HG02759 (cell line): Measurements from ENCODE around the gene OPA3.

Experiments
- ATAC-seq: cut with Tn5 transposase; IDR thresholded peaks from one replicate; pipeline ENCODE4 v1.9.1; 2021; ENCODE audit warnings: mild to moderate bottlenecking, moderate library complexity; ENCODE audit not compliant: unreplicated experiment

The OPA3 gene

DNA sequence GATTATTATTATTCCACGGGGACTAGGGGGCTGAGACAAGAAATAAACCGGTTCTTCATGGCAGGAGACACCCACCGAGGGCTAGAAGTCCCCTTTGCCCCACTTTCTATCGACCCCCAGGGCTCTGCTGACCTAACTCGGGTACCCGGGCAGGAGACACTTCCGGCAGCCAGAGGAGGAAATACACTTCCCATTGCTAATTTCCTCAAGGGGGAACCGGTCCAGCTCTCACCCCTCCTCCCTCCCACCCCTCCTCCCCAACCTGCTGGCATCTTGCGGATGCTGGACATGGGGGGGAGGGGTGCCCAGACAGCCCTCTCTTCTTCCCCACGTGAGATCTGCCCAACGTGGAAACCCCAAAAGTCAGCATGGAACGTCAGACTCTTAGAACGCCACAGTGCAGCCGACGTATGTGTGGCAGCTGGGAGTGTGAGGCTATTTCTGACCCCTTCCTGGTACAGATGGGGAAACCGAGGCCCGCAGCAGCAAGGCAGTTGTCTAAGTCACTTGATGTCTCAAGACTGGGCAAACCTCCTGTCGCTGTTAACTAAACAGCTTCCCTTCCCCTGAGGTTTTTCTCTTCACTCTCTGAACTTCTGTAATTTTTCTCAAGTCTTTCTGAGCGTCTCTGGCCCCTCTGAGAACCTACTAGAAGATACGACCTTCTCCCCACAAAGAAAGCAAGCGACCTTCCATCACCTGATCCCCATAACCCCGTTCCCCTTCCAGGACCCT, 13.8 kb upstream of the OPA3 start:
- ATAC-seq, result no peak

DNA sequence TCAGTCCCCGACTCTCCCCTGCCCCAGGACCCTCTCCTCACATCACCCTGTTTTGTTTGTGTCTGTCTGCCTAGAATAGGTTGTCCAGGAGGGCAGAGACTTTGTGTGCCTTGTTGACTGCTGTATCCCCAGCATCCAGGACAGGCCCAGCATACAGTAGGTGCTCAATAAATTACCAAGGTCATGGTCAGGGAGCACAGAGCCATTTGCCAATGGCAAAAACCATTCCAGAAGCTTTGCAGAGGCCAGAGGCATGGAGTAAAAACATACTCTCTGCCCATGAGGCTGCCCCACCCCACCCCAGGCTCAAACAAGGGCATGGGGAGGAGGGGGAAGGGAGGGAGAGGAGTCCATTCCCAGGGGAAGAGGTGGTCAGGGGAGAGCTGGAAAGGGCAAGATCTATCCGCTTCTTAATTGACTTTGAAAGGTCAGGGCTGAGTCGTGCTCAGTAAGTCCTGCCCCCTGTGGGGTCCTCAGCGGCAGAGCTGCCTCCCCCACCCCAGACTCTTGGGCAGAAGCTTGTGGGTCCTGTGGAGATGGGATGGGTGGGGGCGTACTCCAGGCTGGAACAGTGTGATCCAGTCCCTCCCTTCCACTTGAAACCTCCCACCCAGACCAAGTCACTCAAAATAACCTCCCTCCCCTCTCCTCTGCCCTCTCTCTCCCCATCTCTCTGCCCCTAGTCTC, 13.0 kb upstream of the OPA3 start:
- no peak for ATAC-seq

DNA sequence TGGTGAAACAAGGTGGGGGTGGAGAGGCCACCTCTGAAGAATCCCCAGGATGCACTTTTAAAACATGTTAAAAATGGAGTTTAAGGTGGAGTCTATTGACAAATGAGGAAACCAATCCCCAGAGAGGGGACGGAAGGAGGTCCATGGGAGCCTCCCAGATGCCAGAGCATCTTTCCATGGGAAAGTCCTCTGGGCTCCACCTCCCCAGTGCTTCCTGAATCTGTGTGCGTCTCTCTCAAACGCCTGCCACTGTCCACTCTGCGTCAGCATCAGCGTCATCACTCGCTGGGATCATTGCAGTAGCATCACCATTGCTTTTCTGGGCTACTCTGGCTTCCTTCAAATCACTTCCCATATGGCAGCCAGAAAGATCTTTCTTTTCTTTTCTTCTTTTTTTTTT, 11.2 kb upstream of the OPA3 start:
- no peak for ATAC-seq

DNA sequence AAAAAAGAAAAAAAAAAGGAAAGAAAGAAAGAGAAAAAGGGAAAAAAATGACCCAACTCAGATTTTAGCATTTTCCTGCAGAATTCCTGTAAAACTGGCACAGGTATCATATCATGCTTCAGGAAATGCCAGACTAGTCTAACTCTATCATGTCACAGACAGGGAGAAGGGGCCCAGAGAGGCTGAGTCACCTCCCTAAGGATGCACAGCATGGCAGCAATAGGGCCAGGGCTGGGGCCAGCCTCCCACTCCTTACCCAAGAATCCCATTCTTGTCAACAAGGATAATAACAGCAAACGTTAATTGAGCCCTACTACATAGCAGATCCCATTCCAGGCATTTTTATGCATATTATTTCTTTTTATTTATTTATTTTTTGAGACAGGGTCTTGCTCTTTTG, 8.9 kb upstream of the OPA3 start:
- ATAC-seq, result no peak

DNA sequence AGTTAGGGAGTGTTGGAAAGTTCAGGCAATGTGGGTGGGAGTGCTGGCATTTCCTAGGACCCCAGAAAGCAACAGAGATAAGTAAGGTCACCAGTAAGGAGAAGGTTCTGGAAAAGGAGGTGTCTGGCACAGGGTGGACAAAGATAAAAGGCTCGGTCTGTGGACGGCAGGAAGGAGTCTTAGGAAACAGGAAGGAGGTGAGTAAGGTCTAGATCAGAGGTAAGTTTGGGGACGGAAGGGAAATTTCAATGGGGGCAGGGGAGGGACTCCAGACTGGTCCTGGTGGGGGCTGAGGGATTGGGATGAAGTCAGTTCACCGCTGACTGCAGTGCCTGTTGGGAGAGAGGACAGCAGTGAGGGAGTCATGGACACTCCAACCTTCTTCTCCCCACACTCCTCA, 7.8 kb upstream of the OPA3 start:
- no peak for ATAC-seq

DNA sequence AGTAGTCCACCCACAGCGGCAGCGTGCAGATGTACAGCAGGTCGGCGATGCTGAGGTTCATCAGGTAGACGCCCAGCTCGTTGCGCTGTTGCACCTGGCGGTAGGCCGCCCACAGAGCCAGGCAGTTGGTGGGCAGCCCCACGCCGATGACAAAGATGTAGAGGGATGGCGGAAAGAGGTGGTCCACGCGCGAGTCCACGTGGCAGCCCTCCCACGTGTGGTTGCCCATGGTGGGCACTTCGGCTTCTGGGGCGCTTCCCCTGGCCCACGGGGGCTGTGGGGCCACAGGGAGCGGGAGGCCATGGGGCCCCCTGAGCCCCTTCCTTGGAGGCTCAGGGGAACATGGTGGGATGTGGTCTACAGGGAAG, 7.0 kb upstream of the OPA3 start:
- no peak for ATAC-seq

DNA sequence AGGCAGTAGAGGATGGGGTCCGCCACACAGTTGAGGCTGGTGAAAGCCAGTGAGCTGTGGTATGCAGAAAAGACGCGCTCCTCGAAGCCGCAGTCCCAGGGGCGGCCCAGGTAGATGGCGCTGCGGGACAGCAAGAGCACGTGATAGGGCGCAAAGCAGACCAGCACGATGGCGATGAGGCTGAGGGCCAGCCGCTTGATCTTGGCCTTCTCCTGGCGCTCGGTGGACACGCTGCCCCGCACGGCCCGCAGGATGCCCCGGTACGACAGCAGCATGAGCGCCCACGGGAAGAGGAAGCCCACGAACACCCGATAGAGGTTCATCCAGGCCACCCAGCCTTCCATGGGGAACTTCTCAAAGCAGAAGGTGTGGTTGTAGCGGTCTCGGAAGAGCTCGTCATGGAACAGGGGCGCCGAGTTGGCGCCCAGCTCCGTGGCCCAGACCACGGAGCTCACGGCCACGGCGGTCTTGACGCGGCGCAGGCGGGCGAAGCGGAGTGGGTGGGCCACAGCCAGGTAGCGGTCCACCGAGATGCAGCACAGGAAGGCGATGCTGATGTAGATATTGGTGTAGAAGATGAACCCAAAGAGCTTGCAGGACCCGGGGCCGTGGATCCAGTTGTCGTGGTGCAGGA, 6.5 kb upstream of the OPA3 start:
- no peak for ATAC-seq

DNA sequence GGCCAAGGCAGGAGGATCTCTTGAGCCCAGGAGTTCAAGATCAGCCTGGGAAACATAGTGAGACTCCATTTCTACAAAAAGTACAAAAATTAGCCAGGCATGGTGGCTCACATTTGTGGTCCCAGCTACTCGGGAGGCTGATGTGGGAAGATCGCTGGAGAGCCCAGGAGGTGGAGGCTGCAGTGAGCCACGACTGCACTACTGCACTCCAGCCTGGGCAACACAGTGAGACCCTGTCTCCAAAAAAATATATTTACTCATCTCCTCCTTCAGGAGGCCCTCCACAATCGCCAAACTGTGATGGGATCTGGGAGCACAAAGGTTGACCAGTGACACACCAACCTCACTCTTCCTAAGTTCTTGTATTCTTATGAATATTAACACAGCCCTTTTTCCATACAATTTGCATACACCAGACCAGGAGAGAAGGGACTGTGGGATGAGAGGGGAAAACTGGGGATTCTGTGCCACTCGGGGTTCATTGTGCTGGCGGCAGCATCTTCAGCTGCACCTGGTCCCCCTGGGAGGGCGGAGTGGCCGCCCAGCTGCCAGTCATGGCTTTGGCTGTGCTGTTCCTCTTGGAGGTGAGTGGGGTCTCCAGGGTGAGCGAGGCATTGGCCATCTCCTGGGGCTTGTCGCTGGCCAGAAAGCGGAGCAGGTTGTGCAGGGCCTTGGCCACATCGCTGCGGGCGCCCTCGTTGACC, 5.8 kb upstream of the OPA3 start:
- ATAC-seq, result no peak

DNA sequence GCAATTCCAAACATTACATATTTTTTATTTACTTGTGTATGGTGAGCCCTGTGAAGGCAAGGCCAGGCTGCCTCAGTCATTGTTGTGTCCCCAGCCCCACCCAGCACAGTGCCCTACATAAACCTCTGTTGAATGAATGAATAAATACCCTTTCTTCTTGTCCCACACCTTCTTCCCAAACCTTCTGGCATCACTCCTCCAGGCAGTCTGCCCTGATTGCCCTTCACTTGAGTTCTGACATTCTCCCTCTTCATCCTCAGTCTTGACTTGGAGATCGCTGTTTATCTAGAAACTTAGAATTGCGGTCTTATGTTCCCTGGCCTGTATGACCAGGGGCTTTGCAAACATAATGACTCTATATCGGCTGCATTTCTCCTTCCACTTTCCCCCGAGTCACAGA, 5.2 kb upstream of the OPA3 start:
- ATAC-seq, result no peak

DNA sequence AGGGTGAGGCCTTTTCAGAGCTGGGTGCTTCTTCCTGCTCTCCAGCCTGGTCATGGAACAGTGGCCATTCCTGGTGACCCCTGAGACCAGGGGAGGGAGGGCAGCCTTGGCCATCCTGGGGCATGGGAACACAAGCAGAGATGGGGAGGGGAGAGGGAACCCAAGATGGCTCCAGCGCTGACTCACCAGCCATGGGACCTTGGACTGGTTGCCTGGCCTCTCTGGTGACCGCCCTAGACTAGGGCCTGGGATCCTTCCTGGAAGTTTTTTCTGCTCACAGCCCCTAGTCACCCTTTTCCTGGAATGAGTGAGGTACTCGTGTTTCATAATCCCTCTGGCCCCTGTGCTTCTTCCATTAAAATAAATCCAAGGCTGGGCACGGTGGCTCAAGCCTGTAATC, 3.3 kb upstream of the OPA3 start:
- ATAC-seq, result no peak

DNA sequence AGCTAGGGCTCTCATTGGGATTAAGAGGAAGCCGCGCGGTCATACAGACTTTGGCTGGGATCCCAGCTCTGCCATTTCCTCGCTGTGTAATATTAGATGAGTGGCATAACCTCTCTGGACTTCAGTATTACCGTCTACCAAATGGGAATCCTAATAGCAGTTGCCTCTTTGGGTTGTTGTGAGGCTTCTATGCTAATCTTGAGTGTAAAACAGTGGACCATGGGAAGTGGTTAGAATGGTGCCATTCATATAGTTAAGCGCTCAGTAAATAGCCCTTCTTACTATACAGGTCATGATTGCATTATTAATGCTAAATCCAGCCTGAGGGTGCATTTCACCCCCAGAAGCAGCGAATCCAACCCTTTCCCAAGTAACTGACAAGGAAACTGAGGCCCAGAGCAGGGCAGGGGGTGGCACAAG, 566 bp upstream of the OPA3 start:
- ATAC-seq, result no peak

DNA sequence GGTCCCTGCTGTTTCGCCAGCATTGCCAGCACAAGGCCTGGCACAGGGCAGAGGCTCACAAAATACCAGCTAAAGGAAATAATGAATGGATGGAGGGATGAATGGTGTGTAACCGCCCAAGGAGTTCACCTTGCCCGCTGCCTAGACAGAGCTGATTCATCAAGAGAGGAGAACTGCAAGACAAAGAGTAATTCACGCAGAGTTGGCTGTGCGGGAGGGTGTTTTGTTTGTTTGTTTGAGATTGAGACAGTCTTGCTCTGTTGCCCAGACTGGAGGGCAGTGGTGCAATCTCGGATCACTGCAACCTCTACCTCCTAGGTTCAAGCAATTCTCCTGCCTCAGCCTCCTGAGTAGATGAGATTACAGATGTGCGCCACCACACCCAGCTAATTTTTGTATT, 3.0 kb downstream of the OPA3 start:
- ATAC-seq, result no peak

DNA sequence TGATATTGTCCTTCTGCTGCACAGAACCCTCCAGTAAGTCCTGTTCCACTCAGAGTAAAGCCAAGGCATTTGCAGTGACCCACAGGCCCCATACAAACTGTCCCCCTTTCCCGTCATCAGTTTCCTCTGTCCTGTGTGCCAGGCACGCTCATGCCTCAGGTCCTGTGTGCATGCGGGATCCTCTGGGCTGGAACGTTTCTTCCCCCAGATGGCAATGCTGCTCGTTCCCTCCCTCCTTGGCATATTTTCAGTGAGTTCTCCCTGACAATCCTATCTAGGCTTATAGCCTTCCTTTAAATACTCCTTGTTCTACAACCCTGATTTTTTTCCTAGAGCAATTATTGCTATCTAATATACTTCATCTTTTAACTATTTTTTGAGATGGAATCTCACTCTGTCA, 5.7 kb downstream of the OPA3 start:
- no peak for ATAC-seq

DNA sequence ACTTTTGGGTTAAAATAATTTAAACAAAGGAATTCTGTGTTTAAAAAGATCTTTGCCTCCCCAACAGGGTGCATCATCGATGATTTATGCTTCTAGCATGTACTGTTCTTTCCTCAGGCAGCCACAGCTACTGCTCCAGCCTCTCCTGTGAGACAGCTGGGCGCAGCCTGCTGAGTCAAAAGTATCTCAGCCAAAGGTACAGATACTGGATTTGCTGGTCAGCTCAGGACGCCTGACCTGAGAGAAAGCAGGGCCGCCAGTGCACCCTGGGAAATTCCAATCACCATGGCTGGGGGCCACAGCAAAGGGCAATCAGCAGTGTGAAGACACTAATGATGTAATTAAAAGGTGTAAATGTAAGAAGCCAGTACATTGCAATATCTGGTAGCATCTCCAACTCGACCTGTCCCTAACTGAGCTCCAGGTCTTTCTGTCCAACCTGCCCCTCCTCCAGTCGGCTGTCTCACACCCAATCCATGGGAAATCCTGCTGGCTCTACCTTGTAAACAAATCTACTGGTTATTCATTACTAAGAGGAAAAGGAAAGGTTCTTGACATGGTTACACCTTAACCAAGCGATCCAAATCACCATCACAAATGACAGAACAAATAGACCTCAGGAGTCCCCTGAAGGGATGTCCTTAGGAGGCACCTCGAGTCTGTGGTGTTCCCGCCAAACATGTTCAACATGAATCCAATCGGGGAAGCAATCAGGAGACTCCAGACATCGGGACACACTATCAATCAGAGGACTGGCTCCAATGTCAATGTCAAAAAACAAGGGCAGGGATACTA, 7.3 kb downstream of the OPA3 start:
- ATAC-seq, result no peak

DNA sequence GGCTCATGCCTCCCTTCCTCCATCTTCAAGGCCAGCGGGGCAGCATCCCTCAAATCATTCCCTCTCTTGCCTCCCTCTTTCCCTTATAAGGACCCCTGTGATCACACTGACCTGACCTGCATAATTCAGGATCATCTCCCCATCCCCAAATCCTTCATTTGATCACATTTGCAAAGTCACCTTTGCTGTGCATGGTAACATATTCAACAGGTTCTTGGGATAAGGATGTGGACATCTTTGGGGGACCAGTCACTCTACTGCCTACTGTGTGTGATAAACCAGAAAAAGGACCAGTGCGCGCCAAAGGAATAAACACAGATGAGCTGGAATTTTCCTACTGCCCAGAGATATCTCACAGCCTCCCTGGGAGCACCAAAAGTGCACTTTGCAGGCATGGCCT, 7.9 kb downstream of the OPA3 start:
- ATAC-seq, result no peak

DNA sequence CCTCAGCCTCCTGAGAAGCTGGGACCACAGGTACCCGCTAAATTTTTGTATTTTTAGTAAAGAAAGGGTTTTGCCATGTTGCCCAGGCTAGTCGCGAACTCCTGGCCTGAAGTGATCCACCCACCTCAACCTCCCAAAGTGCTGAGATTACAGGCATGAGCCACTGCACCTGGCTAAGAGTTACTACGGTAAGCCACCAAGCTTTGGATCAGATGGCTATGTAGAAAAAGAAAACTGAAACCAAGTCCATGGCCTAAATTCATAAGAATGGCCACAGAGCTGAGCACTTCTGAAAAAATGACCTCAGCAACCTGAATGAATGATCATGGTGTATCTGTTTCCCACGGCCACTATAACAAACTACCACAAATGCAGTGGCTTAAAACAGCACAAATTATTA, 9.4 kb downstream of the OPA3 start:
- ATAC-seq, result no peak

DNA sequence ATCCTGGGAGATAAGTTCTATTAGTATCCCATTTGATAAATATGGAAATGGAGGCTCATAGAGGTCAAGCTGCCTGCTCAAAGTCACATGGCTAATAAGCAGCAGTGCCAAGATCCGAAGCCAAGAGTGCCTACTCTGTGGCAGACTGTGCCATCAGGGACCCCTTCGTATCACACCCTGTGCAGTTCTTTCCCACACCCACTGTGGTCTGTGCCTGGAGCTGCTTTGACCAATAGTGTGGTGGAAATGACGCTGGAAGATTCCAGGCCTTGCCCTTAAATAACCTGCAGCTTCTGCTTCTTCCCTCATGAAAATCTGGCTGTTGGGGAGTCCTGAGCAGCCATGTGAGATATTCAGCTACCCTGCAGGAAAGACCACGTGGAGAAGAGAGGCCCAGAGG, 10.1 kb downstream of the OPA3 start:
- ATAC-seq, result no peak

DNA sequence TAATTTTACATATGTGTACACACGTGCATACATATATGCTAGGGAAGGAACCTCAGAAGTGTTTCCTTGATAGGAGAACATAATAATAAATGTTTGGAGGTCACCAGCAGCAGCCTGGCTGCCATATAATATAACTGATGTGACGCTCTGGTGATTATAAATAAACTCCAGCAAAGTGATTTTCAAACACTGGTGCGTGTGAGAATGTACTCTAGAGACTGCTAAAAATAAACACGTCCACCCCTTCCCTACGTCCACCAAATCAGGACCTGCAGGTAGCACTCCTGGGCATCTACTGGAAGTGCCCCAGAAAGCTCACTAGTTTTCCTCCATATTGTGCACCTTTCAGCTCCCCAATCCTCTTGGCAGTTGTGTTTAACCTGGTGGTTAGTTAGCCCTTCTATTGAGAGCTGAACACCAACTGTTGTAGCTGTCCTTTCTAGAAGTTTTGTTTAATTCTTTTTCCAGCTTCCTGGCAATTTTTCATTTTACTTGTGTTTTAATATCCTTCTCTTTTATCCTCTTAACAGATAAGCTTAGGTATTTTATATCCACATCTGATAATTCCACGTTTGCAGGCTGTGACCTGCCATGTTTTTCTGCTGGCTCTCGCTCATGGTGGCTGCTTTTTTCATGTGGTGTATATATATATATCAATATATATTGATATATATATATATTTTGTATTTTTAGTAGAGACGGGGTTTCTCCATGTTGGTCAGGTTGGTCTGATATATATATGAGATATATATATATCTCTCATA, 13.0 kb downstream of the OPA3 start:
- ATAC-seq, result no peak

DNA sequence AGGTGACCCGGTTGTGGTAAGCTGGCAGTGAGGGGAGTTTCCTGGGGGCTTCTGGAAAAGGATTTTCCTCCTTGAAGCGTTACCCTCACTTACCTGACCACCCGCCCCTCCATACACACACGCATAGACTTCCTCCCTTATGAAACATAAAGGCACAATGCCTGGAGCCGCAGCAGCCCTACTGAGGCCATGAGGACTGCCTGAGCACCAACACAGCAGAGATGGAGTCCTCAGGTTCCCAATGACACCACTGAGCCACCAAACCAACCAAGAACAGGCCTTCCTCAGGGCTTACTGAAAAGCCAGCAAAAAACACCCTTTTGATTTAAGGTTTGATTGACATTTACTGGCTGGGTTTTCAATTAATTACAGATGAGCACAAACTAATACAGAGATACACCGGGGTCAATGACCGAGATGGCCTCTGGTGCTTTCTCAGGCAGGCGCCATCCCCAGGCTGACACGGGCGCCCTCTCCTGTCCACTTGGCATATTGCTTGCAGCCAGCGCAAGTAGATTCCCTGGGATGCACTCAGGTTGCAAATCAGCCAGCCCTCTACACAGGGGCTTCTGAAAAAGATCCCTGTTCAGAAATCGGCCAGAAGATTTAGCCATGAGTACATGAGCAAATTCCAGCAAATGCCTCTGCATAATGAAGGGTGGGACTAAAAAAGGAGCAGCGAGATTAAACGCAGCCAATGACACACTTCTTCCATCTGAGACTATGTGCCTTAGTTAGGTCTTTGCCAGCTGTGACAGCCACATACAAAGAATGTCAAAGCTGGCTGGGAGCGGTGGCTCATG, 14.8 kb downstream of the OPA3 start:
- ATAC-seq, result no peak
